GM19035 (cell line): ENCODE data around the gene DDX31.

Experiments
- ATAC-seq: cut with Tn5 transposase; IDR thresholded peaks from one replicate; pipeline ENCODE4 v1.9.1; 2021; ENCODE audit not compliant: unreplicated experiment

DDX31 gene

DNA sequence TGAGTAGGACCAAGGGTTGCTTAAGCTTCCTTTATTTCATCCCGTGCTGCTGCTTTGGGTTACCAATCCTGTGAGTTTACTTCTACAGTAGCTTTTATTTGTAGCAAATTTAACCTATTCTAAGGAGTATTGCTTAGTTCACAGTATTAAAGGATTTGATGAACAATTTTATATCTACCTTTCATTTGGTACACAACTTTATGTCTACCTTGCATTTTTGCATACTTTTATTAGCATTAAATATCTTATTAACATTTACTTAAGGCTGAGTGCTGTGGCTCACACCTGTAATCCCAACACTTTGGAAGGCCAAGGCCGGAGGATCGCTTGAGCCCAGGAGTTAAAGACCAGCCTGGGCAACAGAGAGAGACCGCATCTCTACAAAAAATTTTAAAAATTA, 4.7 kb upstream of the DDX31 start:
- ATAC-seq = no peak

DNA sequence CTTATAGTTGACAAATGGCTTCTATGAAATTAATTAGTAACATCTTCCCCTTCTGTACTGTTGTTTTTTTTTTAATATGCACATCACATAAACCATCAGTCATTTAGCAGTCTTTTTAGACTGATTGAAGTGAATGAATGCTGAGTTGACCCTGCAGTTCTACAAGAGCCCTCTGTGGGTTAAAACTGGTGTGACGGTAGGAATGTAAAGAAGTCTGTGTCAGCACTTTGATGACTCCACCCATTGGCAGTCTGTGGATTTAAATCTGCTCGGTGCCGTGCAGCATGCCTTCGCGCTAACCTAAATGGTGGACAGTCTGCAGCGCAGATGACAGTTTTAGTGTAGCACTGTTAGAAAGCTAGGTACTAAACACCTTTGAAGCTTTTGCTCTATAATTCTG, 3.6 kb upstream of the DDX31 start:
- no peak for ATAC-seq

DNA sequence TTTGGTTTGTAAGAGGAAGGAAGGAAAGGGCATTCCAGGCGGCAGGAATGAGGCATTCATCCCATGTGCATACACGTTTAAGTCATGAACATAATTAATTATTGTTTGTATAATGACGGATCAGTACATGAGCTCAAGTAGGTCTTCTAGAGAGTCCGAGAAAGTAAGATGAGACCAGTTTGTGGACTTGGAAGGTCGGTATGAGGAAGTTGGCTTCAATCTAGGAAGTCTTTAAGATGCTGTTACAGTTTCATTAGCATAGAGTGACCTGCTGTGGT, 2.6 kb upstream of the DDX31 start:
- ATAC-seq = no peak

DNA sequence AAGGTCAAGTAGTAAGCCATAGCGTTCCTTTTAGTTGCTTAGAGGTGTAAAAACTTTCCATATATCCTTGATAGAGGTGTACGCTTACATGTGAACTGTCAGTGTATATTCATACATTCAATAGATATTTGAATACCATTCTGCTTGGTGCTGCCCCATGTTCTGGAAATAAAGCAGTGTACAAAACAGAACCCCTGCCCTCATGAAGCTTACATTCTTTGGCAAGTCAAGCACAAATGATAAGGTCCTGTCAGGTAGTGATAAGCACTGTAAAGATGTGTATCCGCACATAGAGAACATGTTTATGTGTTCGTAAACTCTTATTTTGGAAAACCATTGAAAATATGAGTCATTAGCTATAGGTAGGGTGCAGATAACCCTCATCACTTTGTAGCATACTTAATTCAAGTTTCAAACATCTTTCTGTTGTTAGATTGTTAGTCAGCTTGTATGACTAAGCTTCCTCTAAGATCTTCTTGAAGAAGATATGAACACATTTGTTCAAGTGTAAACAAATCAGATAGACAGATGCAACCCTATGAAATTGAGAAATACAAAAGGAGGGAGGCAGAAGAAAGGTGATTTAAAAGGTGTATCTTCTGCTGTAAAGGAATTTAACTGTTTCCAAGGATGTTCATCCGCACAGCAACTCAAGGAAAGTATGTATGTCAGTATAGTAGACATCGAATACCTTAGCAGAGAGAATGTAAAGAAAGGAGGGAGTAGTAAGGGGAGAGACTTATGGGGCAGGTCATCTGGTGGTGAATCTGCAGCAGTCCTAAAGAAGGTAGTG, 2.0 kb upstream of the DDX31 start:
- no peak for ATAC-seq

DNA sequence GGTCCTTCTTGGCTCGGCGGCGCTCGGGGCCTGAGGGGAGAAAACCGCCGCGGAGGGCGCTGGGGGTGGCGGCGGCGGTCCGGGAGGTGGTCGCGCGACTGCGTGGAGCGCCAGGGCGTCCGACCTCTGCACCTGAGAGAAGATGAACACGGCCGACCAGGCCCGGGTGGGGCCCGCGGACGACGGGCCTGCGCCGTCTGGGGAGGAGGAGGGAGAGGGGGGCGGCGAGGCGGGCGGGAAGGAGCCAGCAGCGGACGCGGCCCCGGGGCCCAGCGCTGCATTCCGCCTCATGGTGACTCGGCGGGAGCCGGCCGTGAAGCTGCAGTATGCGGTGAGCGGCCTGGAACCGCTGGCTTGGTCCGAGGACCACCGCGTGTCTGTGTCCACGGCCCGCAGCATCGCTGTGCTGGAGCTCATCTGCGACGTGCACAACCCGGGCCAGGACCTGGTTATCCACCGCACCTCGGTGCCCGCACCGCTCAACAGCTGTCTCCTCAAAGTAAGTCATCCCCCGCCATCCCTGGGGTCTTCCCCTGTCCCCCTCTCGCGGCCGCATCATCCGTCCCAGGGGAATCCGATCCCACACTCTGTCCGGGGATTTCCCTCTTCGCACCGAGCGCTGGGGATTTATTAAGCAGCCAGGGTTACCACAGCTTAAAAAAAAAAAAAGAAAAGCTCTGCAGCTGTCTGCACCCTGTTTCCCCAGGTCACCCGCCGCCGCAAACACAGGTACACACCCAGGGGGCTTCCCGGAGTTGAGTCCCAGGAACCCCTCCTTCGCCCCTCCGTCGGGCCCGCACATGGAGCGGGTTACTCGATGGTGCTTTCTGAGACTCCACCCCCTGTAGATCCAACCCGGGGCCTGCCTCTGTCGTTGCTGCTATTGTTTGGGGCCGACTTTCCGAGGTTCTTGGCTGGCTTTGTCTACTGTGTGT, 941 bp upstream of the DDX31 start, which contains the start of gene GTF3C4:
GTF3C4 (plus strand) TSS at position 8 of the 935 bp plus-strand sequence; CDS start at position 143, 135 bp downstream.
- peak; percentile 15 for ATAC-seq

DNA sequence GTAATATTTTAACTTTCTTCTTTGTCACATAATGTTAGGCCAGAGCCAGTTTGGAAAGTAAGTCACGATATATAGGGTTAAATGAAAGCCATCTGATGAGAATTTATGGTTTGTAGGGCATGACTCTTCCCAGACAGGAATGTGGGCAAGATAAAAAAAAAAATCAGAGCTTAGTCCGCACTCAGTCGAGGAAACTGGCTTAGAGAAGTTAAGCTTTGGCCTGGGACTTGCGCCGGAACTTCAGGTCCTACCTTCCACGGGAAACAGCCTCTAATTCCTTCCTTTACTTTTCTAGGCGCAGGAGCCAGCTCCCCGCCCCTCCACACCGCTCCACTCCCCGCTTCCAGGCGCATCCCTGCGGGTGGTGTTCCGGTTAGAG, 475 bp downstream of the DDX31 start:
- ATAC-seq = no peak

DNA sequence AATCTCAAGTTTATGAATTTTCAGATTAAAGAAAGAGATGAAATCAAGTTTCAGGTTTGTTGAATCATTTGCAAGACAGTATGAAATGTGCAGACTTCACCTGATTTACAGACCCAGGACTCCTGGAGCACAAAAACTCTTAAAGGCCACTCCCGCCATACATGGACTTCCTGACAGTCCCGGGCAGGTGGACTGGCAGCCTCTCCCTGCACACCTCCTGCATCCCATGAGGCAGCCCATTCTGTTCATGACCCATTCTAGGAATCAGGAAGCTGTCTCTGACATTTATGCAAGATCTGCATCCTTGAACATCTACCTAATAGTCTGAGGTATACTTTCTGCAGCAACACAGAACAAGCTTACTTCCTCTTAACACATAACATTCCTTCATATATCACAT, 5.9 kb downstream of the DDX31 start:
- ATAC-seq = no peak

DNA sequence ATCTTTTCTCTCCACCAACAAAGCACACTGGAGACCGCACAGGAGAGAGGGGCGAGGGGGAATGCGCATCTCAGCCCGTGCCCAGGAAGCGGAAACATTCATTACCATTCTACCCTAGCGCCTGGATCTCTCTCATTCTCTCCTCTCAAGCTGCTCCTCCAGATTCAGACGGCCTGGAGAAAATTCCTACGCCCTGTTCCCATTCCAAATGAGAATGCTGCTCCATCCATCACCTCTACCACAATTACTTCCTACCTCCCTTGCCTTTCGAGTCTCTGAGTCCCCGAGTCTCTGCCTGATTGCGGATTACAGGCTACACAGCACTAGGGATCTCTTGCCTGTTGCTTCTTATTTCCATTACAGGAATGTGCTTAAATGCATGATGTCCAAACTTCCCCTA, 6.7 kb downstream of the DDX31 start:
- ATAC-seq = no peak

DNA sequence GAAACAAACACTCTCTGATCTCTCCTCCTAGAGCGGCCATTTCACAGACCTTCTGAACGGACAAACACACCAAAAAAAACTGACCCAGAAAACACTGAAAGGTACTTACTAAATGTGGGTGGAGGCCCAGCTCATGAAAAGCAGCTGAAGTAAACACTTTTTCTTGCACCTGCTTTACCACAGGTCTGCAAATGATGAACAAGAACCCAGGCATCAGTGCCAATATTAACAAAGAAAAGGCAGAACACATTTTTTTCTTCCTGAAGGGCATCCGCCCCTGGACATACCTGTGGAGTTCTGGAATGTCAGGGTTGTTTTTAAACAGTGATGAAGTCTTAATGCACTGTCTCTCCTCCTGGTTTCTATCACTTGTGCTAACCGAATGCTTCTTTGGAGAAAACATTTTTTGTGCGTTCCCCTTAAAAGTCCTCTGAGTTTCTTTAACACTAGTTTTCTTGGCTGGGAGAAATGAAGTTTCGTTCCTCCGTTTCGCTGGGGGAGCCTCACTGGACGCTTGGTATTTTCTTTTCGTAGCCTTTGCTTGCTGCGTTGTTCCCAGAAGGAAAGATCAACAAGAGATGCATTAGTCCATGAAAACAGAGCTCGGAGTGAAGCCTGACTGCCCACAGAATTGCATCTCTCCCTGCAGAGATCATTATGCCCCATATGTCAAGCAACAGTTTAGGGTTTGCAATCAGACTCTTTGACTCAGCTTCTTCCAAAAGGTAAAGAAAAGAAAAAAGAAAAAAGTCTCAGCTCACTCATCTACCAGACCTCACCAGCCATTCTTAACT, 7.4 kb downstream of the DDX31 start:
- ATAC-seq = no peak

DNA sequence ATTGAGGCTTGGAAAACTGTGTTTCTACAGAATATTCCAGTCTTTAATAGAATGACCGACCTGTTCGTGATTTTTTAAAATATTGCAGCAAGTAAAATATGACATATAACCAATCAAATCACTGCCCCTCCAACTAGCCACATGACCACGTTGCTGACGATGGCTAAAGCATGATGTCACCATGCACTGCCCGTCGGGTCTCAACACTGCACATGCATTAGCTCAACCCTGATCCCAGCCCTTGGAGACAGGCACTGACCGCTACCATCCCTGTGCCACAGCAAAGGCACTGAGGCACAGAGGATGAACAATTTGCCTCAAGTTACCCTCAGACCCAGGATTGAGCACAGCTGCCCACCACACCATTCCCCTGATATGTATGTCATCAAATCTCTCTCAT, 13.5 kb downstream of the DDX31 start:
- ATAC-seq = no peak

DNA sequence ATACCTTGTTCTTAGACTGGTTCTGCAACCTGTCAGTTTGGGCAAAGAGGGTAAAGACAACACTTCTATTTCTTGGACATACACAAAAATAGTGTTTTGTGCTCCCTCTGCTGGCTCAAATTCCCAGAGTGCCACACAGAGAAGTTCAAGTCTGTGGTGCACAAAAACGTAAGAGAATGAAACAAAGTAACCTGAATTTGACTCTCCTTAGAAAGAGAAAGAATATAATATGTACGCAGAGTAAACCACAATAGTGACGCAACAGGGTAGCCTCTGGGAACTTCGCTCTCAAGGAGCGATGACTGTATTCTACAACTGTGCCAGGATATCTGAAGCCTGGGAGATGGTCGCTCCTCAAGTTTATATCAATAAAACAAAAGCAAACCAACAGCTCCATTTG, 18.5 kb downstream of the DDX31 start:
- no peak for ATAC-seq

DNA sequence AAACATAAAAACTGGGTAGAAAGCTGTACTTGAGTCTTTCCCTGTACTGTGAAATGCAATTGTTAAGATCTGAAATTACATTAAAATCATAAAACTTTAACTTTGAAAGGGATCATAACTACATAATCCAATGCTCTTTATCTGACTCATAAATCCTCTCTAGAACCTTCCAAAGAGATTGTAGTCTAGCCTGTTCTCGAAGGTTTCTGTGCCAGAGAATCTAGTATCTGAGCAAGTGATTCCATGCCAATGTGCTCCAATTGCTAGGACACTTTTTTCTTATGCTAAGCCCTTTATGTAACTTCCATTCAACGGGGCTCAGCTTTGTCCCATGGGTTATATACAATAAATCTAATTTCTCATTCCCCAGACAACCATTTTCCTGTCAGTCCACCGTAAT, 21.1 kb downstream of the DDX31 start:
- no peak for ATAC-seq

DNA sequence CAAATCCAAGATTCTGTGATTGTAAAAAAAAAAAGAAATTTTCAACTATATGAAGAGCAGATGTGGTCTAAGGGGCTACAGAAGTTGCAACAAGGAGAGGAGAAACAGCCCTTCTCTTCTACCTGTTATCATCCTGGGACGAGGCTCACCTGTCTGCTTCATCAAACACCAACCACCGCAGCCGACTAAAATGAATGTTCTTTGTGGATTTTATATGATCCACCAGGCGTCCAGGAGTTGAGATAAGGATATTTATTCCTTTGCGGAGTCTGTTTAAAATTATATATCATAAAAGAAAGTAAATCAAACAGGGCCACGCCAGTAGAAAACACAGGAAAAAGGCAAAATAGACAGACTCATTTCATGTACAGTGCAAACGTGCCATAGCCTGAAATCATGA, 21.5 kb downstream of the DDX31 start:
- no peak for ATAC-seq

DNA sequence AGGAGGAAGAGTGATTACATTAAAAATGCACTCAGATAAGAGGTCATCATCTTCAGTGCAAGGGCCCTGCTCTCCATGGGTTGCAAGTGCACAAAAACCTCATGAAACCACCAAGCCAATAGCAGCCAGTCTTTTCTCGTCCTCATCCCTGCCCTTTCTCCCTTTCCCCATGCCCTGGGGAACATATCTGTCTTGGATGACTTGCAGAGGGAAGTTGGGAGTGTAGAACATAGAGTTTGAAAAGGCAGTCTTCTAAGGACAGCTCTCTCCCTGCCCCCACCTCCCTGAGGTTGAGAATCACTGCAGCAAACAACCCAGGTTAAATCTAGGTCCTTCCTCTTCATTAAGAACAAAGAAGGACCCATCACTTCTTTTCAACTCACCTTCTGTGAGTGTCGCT, 22.0 kb downstream of the DDX31 start:
- no peak for ATAC-seq

DNA sequence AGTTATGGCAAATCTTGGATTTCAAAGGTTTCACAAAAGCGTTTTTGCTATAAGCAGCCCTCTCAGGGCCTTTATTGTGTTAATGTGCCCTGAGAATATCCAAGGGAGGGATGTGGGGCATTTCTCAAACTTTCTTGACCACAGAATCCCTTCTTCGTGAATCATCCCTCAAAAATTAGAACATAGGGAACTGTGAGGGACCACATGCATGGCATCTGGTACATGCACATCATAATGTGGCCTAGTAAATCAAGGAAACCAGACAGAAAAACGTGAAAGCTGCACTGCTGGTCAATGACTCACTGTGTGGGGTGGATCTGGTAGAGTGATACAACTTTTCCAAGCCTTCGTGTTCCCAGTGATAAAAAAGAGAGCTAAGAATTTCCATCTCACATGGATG, 22.4 kb downstream of the DDX31 start:
- ATAC-seq = no peak

DNA sequence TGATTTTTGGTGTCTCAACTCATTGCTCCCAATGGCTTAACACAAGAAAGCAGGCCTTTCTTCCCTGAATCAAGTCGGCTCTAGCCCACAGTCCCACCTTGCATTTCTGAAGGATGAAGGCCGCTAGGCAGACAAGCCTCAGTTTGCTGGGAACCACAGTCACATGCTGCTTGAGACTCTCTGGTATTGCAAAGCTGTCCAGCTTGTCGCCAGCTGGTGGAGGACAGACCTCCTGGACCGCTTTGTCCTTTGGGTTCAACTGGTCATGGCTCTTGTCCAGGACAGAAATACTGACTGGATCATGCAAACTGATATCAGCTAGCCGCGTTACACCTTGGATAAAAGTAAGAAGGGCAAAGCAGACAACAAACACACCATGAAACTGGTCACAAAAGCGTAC, 23.1 kb downstream of the DDX31 start:
- ATAC-seq = no peak

DNA sequence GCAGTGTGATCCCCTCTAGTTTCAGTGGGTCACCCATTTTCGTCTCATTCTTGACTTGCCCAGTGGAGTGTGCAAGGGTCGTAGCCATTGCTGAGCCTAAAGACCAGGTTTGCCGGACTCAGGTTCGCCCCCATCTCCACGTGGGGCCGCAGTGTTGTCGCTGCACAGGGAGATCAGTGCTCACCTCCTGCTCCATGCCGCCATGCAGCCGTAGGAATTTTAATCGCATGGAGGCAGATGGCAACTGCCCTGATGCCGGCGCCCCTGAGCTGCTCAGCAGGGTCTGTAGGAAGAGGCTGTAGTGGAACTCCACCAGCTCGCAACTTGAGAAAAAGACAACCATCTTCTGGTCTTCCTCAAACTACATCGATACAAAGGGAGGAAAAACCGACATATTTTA, 24.1 kb downstream of the DDX31 start:
- no peak for ATAC-seq

DNA sequence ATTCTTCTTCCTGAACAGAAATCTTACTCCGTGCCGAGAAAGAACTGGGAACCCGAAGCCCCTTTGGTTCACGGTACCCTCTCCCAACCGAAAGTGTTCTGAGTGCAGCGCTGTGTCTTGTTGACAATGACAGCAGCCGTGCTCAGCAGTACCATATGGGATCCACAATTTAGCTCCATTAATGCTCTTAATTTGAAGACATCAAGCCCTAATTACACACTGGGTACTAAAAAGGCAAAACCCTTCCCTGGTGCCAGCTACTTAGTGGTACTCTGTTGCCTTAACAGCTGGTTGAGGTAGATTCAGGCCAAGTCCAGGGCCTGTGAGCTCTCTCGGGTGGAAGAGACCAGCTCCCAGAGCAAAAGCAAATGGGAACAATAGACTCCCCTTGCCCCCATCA, 24.5 kb downstream of the DDX31 start:
- ATAC-seq = no peak

DNA sequence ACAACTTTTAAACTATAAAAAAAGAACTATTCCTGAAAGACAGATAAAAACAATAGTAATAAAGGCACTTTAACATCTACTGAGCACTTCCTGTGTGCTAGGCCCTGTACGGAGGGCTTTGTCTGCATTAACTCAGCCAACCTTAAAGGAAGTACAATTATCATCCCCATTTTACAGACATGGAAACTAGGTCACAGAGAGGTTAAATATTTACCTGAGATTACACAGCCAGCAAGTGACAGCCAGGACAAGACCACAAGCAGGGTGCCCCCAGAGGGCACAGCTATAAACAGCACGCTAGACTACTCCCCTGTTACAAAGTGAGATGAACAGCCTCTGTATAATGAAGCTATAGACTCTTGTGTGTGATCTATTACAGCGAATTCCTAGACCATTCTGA, 25.5 kb downstream of the DDX31 start:
- no peak for ATAC-seq

DNA sequence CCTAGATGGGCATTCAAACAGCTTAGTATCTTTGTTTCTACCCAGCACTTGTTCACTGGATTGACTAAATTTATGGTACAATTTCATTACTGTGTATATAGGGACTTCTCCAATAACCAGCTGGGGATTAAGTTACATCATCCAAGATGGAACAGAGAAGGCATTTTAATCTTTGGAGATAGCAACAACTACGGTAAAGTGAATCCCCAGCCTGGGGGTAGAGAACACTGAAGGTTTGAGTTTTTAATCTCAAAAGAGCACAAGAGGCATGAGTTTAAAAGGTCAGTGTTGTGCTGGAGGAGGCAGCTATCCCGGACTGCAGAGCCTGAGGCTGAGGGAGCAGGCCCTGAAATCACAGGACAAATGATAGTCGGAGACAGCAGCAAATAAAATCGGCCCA, 28.6 kb downstream of the DDX31 start:
- no peak for ATAC-seq

DNA sequence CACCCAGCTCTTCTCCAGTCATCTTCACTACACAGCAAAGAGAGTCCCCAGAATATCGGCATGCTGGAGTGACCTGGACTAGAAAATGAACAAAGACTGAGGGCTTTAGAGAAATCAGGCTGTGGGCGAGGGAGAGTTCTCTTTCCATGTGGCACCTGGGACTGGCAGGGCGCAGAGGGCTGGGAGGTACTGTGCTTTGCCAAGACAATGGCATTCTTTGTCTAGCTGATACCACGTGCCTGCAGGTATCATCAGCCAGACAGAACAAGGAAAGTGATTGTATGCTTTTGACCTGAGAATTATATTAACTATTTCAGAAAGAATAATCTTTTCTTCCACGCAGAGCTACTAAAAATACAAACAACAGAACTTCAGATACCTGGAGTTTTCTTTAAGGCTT, 30.5 kb downstream of the DDX31 start:
- no peak for ATAC-seq

DNA sequence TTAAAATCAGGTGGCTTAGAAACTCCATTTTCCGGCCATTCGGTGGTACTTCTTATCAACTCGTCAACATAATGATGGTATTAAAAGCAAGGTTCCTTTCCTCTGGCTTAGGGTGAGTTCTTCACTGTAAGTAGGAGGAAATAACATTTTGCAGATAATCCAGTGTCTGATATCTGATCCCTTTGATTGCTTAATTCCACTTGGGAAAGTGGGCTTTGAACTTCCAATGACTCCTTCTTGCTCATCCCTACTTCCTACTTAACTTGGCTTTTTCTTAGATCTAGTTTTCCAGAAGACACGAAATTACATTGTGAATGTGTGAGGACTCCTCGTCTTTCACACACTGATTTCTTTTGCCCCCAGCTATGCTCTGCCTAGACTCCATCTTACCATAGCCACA, 31.5 kb downstream of the DDX31 start:
- ATAC-seq = no peak
